Osteocyte (in vitro differentiated cells): ENCODE data around the gene TM4SF4. TPM values are rescaled to one million over a fixed set of nuclear protein-coding genes. Genes with fewer than 3 reads are reported as not detected.
A peak's percentile ranks its signal among the peaks of the same experiment; 100 is the strongest.

ENCODE experiments used
- DNase-seq: peaks from one replicate; pipeline ENCODE4 v3.0.0; 2021; ENCODE audit warnings: mixed read lengths; ENCODE audit not compliant: unreplicated experiment; ENCODE audit errors: extremely low spot score
- H3K27ac Mint-ChIP-seq: one replicate; pipeline ENCODE4 v1.8.0; 2021; ENCODE audit warnings: mild to moderate bottlenecking, mixed read lengths; ENCODE audit not compliant: unreplicated experiment
- H3K27me3 Mint-ChIP-seq: one replicate; pipeline ENCODE4 v1.8.0; 2021; ENCODE audit warnings: mixed read lengths; ENCODE audit not compliant: unreplicated experiment
- H3K36me3 Mint-ChIP-seq: one replicate; pipeline ENCODE4 v1.8.0; 2021; ENCODE audit warnings: mixed read lengths; ENCODE audit not compliant: unreplicated experiment
- H3K4me1 Mint-ChIP-seq: one replicate; pipeline ENCODE4 v1.8.0; 2021; ENCODE audit warnings: mixed read lengths; ENCODE audit not compliant: unreplicated experiment
- H3K4me3 Mint-ChIP-seq: one replicate; pipeline ENCODE4 v1.8.0; 2021; ENCODE audit warnings: mild to moderate bottlenecking, moderate library complexity, mixed read lengths; ENCODE audit not compliant: unreplicated experiment
- H3K9me3 Mint-ChIP-seq: one replicate; pipeline ENCODE4 v1.8.0; 2021; ENCODE audit warnings: mixed read lengths; ENCODE audit not compliant: unreplicated experiment
- CTCF ChIP-seq: fragments of 200-600 bp; sonication (generic); IDR thresholded peaks from 2 replicates; pipeline ENCODE4 v1.5.0; 2021; ENCODE audit warnings: antibody characterized with exemption, mild to moderate bottlenecking, moderate library complexity
- total RNA-seq: library from RNA; stranded (reverse); gene quantifications from 2 replicates; pipeline ENCODE4 v1.2.1, GENCODE V29; 2021

Gene TM4SF4
- total RNA-seq, 1 donor from 2014 or later, result not detected

DNA sequence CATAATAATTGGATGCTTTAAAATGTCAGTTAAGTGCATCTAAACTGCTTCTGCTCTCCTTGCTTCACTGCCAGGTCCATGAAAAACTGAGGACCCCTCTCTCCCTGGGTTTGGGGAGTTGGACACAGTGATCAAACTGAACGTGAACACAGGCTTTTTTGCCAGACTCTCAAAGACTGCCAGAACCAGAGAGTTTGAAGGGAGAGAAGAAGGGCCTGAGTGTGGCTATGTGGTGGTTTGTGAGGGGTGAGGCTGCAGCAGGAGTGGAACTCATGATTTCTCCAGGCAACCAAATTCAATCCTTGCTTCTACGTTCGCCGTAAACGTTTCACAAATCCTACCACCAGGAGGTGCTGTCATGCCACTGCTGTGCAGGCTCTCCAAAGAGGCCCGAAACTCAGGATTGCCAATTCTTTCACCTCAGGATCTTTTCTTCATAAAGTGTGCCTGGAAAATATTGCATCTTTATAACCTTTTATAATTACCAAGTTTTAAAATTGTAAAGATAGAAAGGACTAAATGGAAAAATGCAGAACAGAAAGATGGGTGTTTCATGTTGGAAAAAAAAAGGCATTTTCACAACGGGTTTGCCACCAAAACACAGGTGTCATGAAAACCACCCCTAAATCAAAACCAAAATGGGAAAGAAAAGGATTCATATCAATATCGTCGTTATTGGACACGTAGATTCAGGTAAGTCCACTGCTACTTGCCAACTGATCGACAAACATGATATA lies 19.7 kb downstream of the TM4SF4 start:
- peak; percentile 89 for TF ChIP-seq CTCF
- Mint-ChIP-seq H3K9me3 (no peaks in the 10 kb centered on the region), H3K36me3 (no peaks in the 10 kb centered on the region), H3K27ac (no peak overlapping the region), H3K4me3 (no peak overlapping the region), H3K27me3 (no peaks in the 10 kb centered on the region), H3K4me1 (peaks cover 8% of the 10 kb centered on the region)
- DNase-seq, result peak; percentile 89

DNA sequence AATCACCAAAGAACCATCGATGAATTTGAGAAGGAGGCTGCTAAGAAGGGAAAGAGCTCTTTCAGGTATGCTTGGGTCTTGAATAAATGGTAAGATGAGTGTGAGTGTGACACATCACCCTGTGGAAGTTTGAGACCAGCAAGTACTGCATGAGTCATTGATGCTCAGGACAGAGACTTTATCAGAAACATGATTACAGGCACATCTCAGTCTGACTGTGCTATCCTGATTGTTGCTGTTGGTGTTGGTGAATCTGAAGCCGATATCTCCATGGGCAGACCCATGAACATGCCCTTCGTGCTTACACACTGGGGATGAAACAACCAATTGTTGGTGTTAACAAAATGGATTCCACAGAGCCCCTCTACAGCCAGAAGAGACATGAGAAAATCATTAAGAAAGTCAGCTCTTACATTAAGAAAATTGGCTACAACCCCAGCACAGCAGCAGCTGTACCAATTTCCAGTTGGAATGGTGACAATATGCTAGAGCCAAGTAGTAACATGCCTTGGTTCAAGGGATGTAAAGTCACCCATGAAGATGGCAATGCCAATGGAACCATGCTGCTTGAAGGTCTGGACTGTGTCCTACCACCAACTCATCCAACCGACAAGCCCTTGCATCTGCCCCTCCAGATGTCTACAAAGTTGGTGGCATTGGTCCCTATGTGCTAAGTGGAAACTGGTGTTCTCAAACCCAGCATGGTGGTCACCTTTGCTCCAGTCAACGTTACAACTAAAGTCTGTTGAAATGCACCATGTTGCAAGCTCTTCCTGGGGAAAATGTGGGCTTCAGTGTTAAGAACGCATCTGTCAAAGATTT lies 20.5 kb downstream of the TM4SF4 start:
- Mint-ChIP-seq H3K36me3 (no peaks in the 10 kb centered on the region), H3K27ac (no peak overlapping the region), H3K4me3 (no peak overlapping the region), H3K9me3 (no peaks in the 10 kb centered on the region), H3K27me3 (no peaks in the 10 kb centered on the region), H3K4me1 (peaks cover 4% of the 10 kb centered on the region)
- TF ChIP-seq CTCF, result no peak
- no peak for DNase-seq

DNA sequence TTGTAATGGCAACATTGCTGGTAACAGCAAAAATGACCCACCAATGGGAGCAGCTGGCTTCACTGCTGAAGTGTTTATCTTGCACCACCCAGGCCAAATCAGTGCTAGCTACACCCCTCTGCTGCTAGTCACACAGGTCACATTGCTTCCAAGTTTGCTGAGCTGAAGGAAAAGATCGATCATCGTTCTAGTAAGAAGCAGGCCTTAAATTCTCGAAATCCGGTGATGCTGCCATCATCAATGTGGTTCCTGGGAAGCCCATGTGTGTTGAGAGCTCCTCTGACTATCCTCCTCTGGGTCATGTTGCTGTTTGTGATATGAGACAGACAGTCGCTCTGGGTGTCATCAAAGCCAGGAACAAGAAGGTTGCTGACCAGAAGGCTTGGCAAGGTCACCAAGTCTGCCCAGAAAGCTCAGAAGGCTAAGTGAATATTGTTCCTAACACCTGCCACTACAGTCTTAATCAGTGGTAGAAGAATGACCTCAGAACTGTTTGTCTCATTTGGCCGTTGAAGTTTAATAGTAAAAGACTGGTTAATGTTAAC lies 21.2 kb downstream of the TM4SF4 start:
- Mint-ChIP-seq H3K27ac (no peak overlapping the region), H3K27me3 (no peaks in the 10 kb centered on the region), H3K36me3 (no peaks in the 10 kb centered on the region), H3K4me1 (peaks cover 4% of the 10 kb centered on the region), H3K4me3 (no peak overlapping the region), H3K9me3 (no peaks in the 10 kb centered on the region)
- no peak for TF ChIP-seq CTCF
- no peak for DNase-seq

DNA sequence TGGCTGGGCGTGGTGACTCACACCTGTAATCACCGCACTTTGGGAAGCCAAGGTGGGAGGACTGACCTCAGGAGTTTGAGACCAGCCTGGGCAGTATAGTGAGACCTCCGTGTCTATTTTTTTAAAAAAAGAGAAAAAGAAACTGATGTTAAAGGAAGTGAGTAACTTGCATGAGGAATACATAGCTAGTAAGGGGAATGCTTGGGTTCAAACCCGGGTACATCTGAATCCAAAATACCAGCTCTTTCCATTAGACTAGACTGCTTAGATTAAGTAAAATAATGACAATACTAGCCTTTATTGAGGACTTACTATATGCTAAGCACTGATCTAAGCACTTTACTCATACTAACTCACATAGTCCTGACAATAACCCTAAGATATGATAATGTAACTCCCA lies 22.4 kb downstream of the TM4SF4 start:
- H3K9me3 Mint-ChIP-seq, result no peaks in the 10 kb centered on the region
- H3K36me3 Mint-ChIP-seq, result no peaks in the 10 kb centered on the region
- H3K27ac Mint-ChIP-seq, result no peak overlapping the region
- DNase-seq, result no peak
- no peak for TF ChIP-seq CTCF
- H3K27me3 Mint-ChIP-seq, result no peaks in the 10 kb centered on the region
- H3K4me1 Mint-ChIP-seq, result peaks cover 14% of the 10 kb centered on the region
- H3K4me3 Mint-ChIP-seq, result no peak overlapping the region
